Thyroid gland (tissue), 4 donors: ENCODE measurements around the gene PTPRG. TPM values are rescaled to one million over a fixed set of nuclear protein-coding genes. Genes with fewer than 3 reads are reported as not detected.

Source experiments
- DNase-seq, 2 donors: peaks; one replicate each; pipeline ENCODE4 v3.0.0-alpha.2; 2019
- H3K27ac ChIP-seq, 3 donors: fragments of 200-600 bp; sonication (generic); 1 replicate in 2 of 3; 2 replicates in 1 of 3; pipeline ENCODE4 v1.5.1; 2016 to 2019; ENCODE audit warnings: mild to moderate bottlenecking in 1 of 3, moderate library complexity in 1 of 3
- H3K27me3 ChIP-seq: fragments of 200-600 bp; sonication (generic); one replicate; pipeline ENCODE4 v1.5.1; 2019
- H3K36me3 ChIP-seq, 2 donors: fragments of 200-600 bp; sonication (generic); one replicate each; pipeline ENCODE4 v1.5.1; 2016 to 2019
- H3K4me1 ChIP-seq, 2 donors: fragments of 200-600 bp; sonication (generic); one replicate each; pipeline ENCODE4 v1.5.1; 2017 to 2019
- H3K4me3 ChIP-seq, 3 donors: fragments of 200-600 bp; sonication (generic); replicated peaks in 1 of 3; 1 replicate in 2 of 3; 2 replicates in 1 of 3; pipeline ENCODE4 v1.5.1; 2016; ENCODE audit warnings: mild to moderate bottlenecking in 1 of 3
- H3K9me3 ChIP-seq: fragments of 200-600 bp; sonication (generic); one replicate; pipeline ENCODE4 v1.5.1; 2017
- POLR2A ChIP-seq, 2 donors: fragments of 450-650 bp; IDR thresholded peaks; one replicate each; pipeline ENCODE4 v1.6.1; 2017; ENCODE audit warnings: antibody characterized with exemption in 2 of 2, mild to moderate bottlenecking in 2 of 2, moderate library complexity in 1 of 2
- WGBS, 2 donors: methylation state at CpG; one replicate each; pipeline ENCODE4 v1.1.5; 2017; 5-methylcytosine and 5-hydroxymethylcytosine counted together
- intact Hi-C: fragments of 100-400 bp; cut with DNase I; formaldehyde crosslinking; loops from one replicate; pipeline ENCODE4 v1.15.1; 2023
- total RNA-seq, 4 donors: library from RNA; depleted of rRNA; stranded (reverse); fragments of >200 nt; gene quantifications; one replicate each; pipeline ENCODE4 v1.2.3, GENCODE V29; 2016
- TF ChIP-seq, protein P1 (sequence below), 6 experiments: fragments of 200-600 bp in 3 of 6; fragments of 450-650 bp in 3 of 6; sonication (generic) in 3 of 6; IDR thresholded peaks; one replicate each; pipeline ENCODE4 v1.5.1; 2016 to 2019; ENCODE audit warnings: antibody characterized with exemption in 6 of 6, mild to moderate bottlenecking in 2 of 6, inconsistent platforms in 1 of 6, moderate library complexity in 1 of 6

The PTPRG gene
- total RNA-seq, 4 donors from 2014 or later = 81.6 to 207 (median 132) TPM

DNA sequence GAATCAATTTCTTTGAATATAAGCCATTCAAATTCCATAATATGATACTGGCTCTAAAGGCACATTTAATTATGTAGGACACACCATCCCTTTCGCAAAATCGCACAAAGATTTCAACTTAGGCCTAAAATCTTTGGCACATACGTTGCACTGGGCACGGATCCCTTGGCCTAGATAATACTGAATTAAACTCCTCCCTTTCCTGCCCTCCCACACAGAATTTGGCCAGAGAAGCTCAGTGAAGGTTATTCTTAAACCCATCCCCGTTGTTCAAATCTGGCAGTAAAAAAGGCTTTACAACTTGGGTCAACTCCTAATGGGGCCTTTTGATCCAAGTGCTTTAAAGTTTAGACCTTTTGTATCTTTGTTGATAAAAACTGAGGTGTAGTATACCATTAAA, 247.2 kb downstream of the PTPRG start:
- TF ChIP-seq POLR2A (IDR thresholded peaks at IDR 0.05) = no peak
- TF ChIP-seq, protein P1, sequence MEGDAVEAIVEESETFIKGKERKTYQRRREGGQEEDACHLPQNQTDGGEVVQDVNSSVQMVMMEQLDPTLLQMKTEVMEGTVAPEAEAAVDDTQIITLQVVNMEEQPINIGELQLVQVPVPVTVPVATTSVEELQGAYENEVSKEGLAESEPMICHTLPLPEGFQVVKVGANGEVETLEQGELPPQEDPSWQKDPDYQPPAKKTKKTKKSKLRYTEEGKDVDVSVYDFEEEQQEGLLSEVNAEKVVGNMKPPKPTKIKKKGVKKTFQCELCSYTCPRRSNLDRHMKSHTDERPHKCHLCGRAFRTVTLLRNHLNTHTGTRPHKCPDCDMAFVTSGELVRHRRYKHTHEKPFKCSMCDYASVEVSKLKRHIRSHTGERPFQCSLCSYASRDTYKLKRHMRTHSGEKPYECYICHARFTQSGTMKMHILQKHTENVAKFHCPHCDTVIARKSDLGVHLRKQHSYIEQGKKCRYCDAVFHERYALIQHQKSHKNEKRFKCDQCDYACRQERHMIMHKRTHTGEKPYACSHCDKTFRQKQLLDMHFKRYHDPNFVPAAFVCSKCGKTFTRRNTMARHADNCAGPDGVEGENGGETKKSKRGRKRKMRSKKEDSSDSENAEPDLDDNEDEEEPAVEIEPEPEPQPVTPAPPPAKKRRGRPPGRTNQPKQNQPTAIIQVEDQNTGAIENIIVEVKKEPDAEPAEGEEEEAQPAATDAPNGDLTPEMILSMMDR (IDR thresholded peaks at IDR 0.05) = no peak
- H3K36me3 ChIP-seq = no peaks in the 10 kb centered on the region
- H3K27me3 ChIP-seq = no peaks in the 10 kb centered on the region
- H3K27ac ChIP-seq = peak overlapping the region; percentile 48 to 78 (median 61)
- no peaks in the 10 kb centered on the region for H3K9me3 ChIP-seq
- no peak overlapping the region for H3K4me3 ChIP-seq
- WGBS, 2 donors = 45 to 52% methylated on average over 5 of the region's 5 CpGs
- peaks cover 61 to 62% of the 10 kb centered on the region in 2 donors for H3K4me1 ChIP-seq
- intact Hi-C loops = no loop called here
- DNase-seq = peak; percentile 30 to 45

- no peaks in the 10 kb centered on the region for H3K36me3 ChIP-seq
- intact Hi-C loops = no loop called here
- peak overlapping the region; percentile 48 to 78 (median 61) for H3K27ac ChIP-seq
- 75 to 81% methylated on average over 1 of the region's 1 CpG for WGBS, 2 donors
- H3K9me3 ChIP-seq = no peaks in the 10 kb centered on the region
- no peak for DNase-seq
- TF ChIP-seq, protein P1 (IDR thresholded peaks at IDR 0.05) = no peak
- TF ChIP-seq POLR2A (IDR thresholded peaks at IDR 0.05) = no peak
- no peak overlapping the region for H3K4me3 ChIP-seq
- H3K4me1 ChIP-seq = peaks cover 61 to 62% of the 10 kb centered on the region in 2 donors
- no peaks in the 10 kb centered on the region for H3K27me3 ChIP-seq
These were observed 247.6 kb downstream of the PTPRG start for GRCh38 chr3:61808999-61809398.

- peak; percentile 88 for DNase-seq
These were observed 248.5 kb downstream of the PTPRG start for GRCh38 chr3:61809879-61810278.

GRCh38 chr3:61810953-61811497, 249.7 kb downstream of the PTPRG start:
- Histone ChIP-seq H3K27me3 (no peaks in the 10 kb centered on the region), H3K4me1 (peaks cover 54 to 55% of the 10 kb centered on the region in 2 donors), H3K4me3 (no peak overlapping the region), H3K36me3 (no peaks in the 10 kb centered on the region), H3K9me3 (no peaks in the 10 kb centered on the region), H3K27ac (peak overlapping the region; percentile 39 to 78 (median 48))
- WGBS, 2 donors = 88 to 91% methylated on average over 1 of the region's 1 CpG
- TF ChIP-seq, protein P1 (IDR thresholded peaks at IDR 0.05) = no peak
- no peak for TF ChIP-seq POLR2A (IDR thresholded peaks at IDR 0.05)
- no peak for DNase-seq
- intact Hi-C loops = no loop called here

More at GRCh38 chr3:61809879-61810278, 248.5 kb downstream of the PTPRG start:
- Histone ChIP-seq H3K27me3 (no peaks in the 10 kb centered on the region), H3K36me3 (no peaks in the 10 kb centered on the region), H3K4me3 (no peak overlapping the region), H3K27ac (peak overlapping the region; percentile 39 to 78 (median 48)), H3K4me1 (peaks cover 62 to 64% of the 10 kb centered on the region in 2 donors), H3K9me3 (no peaks in the 10 kb centered on the region)
- WGBS, 2 donors = 5 to 12% methylated on average over 1 of the region's 1 CpG
- no peak for TF ChIP-seq POLR2A (IDR thresholded peaks at IDR 0.05)
- TF ChIP-seq, protein P1 (IDR thresholded peaks at IDR 0.05) = no peak
- intact Hi-C loops = no loop called here

DNA sequence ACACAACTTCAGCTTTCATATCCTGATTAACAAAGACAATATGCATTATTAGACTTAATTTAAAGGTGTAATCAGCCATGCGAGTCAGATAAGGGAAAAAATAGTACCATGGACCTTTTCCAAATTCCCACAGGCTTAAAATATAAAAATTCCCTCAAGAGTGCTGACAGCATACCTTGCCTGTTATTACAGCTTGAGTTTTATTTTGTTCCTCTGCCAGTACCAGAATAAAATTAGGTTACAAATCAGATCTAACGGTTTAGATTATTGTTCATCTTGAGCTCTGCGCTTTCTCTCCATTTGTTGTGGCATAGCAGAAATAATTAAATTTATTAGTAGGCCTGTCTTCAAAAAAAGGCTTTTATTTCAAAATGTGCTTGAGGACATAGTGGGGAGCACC, 250.3 kb downstream of the PTPRG start:
- no peak for TF ChIP-seq POLR2A (IDR thresholded peaks at IDR 0.05)
- TF ChIP-seq, protein P1 (IDR thresholded peaks at IDR 0.05) = no peak
- H3K36me3 ChIP-seq = no peaks in the 10 kb centered on the region
- H3K4me3 ChIP-seq = no peak overlapping the region
- intact Hi-C loops = no loop called here
- 73 to 85% methylated on average over 3 of the region's 3 CpGs for WGBS, 2 donors
- peak overlapping the region in 2 of 3 donors; percentile 7 to 78 for H3K27ac ChIP-seq
- H3K9me3 ChIP-seq = no peaks in the 10 kb centered on the region
- H3K27me3 ChIP-seq = no peaks in the 10 kb centered on the region
- DNase-seq = no peak
- H3K4me1 ChIP-seq = peaks cover 50 to 51% of the 10 kb centered on the region in 2 donors
